ENCODE measurements around the gene NFIA. TPM values are rescaled to one million over a fixed set of nuclear protein-coding genes. Genes with fewer than 3 reads are reported as not detected.

NFIA gene
- total and polyA plus RNA-seq, 2 donors (not counting 1 experiment from before 2014, with no cell fraction given): 5.4 to 11.0 TPM

- no peaks in the 10 kb centered on the region for H3K36me3 ChIP-seq (ENCODE audit: control insufficient read depth, insufficient read depth, low read length)
- no peaks in the 10 kb centered on the region for H3K27me3 ChIP-seq (ENCODE audit: control insufficient read depth, insufficient read depth, low read length)
- H3K27ac ChIP-seq (ENCODE audit: insufficient read depth, low read length): no peak overlapping the region
- no peak for TF ChIP-seq CTCF (conservative IDR thresholded peaks at IDR 0.05 in 1 of 2, IDR thresholded peaks at IDR 0.05 in 1 of 2; ENCODE audit: low read depth in 1 of 2, low read length in 2 of 2)
- no peak for TF ChIP-seq EZH2 (IDR thresholded peaks at IDR 0.05; ENCODE audit: low read length, missing control alignments)
- no peak overlapping the region for H3K9ac ChIP-seq (ENCODE audit: insufficient read depth, low read length)
- peaks cover 6% of the 10 kb centered on the region for H3K4me1 ChIP-seq (ENCODE audit: control insufficient read depth, extremely low read depth, insufficient read depth, low read length)
- no peak overlapping the region for H3K4me2 ChIP-seq (ENCODE audit: extremely low read depth, insufficient read depth, low read length)
- no peak overlapping the region for H3K4me3 ChIP-seq (replicated peaks in 1 of 4; ENCODE audit: control extremely low read depth in 1 of 4, insufficient read depth in 1 of 4, low read depth in 3 of 4, low read length in 4 of 4)
- no peaks in the 10 kb centered on the region for H3K79me2 ChIP-seq (ENCODE audit: control insufficient read depth, insufficient read depth, low read length)
- no peaks in the 10 kb centered on the region for H4K20me1 ChIP-seq (ENCODE audit: control insufficient read depth, extremely low read depth, insufficient read depth, low read length)
- no peaks in the 10 kb centered on the region for H3K9me3 ChIP-seq (ENCODE audit: control insufficient read depth, insufficient read depth, low read depth, low read length)
- DNase-seq (ENCODE audit: low read depth in 2 of 2): peak; percentile 76 to 90
- no peak overlapping the region for H2AFZ ChIP-seq (ENCODE audit: low read length)
Measured at GRCh38 chr1:61244114-61244513, 161.8 kb downstream of the NFIA start.

- H3K4me1 ChIP-seq (ENCODE audit: control insufficient read depth, extremely low read depth, insufficient read depth, low read length): peaks cover 6% of the 10 kb centered on the region
- H3K27me3 ChIP-seq (ENCODE audit: control insufficient read depth, insufficient read depth, low read length): no peaks in the 10 kb centered on the region
- H3K9me3 ChIP-seq (ENCODE audit: control insufficient read depth, insufficient read depth, low read depth, low read length): no peaks in the 10 kb centered on the region
- DNase-seq (ENCODE audit: low read depth in 2 of 2): no peak
- no peak overlapping the region for H3K9ac ChIP-seq (ENCODE audit: insufficient read depth, low read length)
- H3K36me3 ChIP-seq (ENCODE audit: control insufficient read depth, insufficient read depth, low read length): no peaks in the 10 kb centered on the region
- H3K79me2 ChIP-seq (ENCODE audit: control insufficient read depth, insufficient read depth, low read length): no peaks in the 10 kb centered on the region
- H3K27ac ChIP-seq (ENCODE audit: insufficient read depth, low read length): no peak overlapping the region
- H4K20me1 ChIP-seq (ENCODE audit: control insufficient read depth, extremely low read depth, insufficient read depth, low read length): no peaks in the 10 kb centered on the region
- H3K4me3 ChIP-seq (replicated peaks in 1 of 4; ENCODE audit: control extremely low read depth in 1 of 4, insufficient read depth in 1 of 4, low read depth in 3 of 4, low read length in 4 of 4): no peak overlapping the region
- no peak overlapping the region for H2AFZ ChIP-seq (ENCODE audit: low read length)
- TF ChIP-seq EZH2 (IDR thresholded peaks at IDR 0.05; ENCODE audit: low read length, missing control alignments) (no peak), CTCF (conservative IDR thresholded peaks at IDR 0.05 in 1 of 2, IDR thresholded peaks at IDR 0.05 in 1 of 2; ENCODE audit: low read depth in 1 of 2, low read length in 2 of 2) (no peak)
- no peak overlapping the region for H3K4me2 ChIP-seq (ENCODE audit: extremely low read depth, insufficient read depth, low read length)
Measured at GRCh38 chr1:61245696-61246400, 163.5 kb downstream of the NFIA start.

- Histone ChIP-seq H3K27me3 (ENCODE audit: control insufficient read depth, insufficient read depth, low read length) (no peaks in the 10 kb centered on the region), H3K4me1 (ENCODE audit: control insufficient read depth, extremely low read depth, insufficient read depth, low read length) (no peaks in the 10 kb centered on the region), H3K36me3 (ENCODE audit: control insufficient read depth, insufficient read depth, low read length) (no peaks in the 10 kb centered on the region), H3K9ac (ENCODE audit: insufficient read depth, low read length) (no peak overlapping the region), H3K79me2 (ENCODE audit: control insufficient read depth, insufficient read depth, low read length) (no peaks in the 10 kb centered on the region), H3K4me2 (ENCODE audit: extremely low read depth, insufficient read depth, low read length) (no peak overlapping the region), H3K27ac (ENCODE audit: insufficient read depth, low read length) (no peak overlapping the region), H4K20me1 (ENCODE audit: control insufficient read depth, extremely low read depth, insufficient read depth, low read length) (no peaks in the 10 kb centered on the region), H2AFZ (ENCODE audit: low read length) (no peak overlapping the region), H3K9me3 (ENCODE audit: control insufficient read depth, insufficient read depth, low read depth, low read length) (no peaks in the 10 kb centered on the region), H3K4me3 (replicated peaks in 1 of 4; ENCODE audit: control extremely low read depth in 1 of 4, insufficient read depth in 1 of 4, low read depth in 3 of 4, low read length in 4 of 4) (no peak overlapping the region)
- no peak for DNase-seq (ENCODE audit: low read depth in 2 of 2)
- TF ChIP-seq CTCF (conservative IDR thresholded peaks at IDR 0.05 in 1 of 2, IDR thresholded peaks at IDR 0.05 in 1 of 2; ENCODE audit: low read depth in 1 of 2, low read length in 2 of 2) (no peak), EZH2 (IDR thresholded peaks at IDR 0.05; ENCODE audit: low read length, missing control alignments) (no peak)
Measured at GRCh38 chr1:61247051-61247825, 164.9 kb downstream of the NFIA start.

Data from fibroblast of lung (primary cell).